SU-DHL-6 (cell line): ENCODE results near the gene CIAO3.

Source experiments
- CTCF ChIP-seq: fragments of 200-600 bp; sonication (generic); IDR thresholded peaks from one replicate; pipeline ENCODE4 v1.5.1; 2017; ENCODE audit warnings: antibody characterized with exemption, mild to moderate bottlenecking, low read length, moderate library complexity; ENCODE audit not compliant: insufficient read depth, poor library complexity, severe bottlenecking
- EZH2phosphoT487 ChIP-seq: fragments of 200-600 bp; sonication (generic), shearing (Covaris generic); conservative IDR thresholded peaks from 2 replicates; pipeline ENCODE4 v1.6.1; 2018; ENCODE audit warnings: mild to moderate bottlenecking, antibody characterized with exemption, low read length, moderate library complexity, mixed read lengths

- TF ChIP-seq EZH2phosphoT487 (no peak), CTCF (no peak)
Observed at GRCh38 chr16:784431-784830, 43.6 kb upstream of the CIAO3 start.
